ENCODE results near the gene MED10. TPM values are rescaled to one million over a fixed set of nuclear protein-coding genes. Genes with fewer than 3 reads are reported as not detected.

The MED10 gene
- 50.1 TPM for polyA plus RNA-seq (2013, experiment 1 of 2; ENCODE audit: insufficient read length)
- polyA plus RNA-seq (2013, experiment 2 of 2; ENCODE audit: insufficient read length), result 47.1 TPM

DNA sequence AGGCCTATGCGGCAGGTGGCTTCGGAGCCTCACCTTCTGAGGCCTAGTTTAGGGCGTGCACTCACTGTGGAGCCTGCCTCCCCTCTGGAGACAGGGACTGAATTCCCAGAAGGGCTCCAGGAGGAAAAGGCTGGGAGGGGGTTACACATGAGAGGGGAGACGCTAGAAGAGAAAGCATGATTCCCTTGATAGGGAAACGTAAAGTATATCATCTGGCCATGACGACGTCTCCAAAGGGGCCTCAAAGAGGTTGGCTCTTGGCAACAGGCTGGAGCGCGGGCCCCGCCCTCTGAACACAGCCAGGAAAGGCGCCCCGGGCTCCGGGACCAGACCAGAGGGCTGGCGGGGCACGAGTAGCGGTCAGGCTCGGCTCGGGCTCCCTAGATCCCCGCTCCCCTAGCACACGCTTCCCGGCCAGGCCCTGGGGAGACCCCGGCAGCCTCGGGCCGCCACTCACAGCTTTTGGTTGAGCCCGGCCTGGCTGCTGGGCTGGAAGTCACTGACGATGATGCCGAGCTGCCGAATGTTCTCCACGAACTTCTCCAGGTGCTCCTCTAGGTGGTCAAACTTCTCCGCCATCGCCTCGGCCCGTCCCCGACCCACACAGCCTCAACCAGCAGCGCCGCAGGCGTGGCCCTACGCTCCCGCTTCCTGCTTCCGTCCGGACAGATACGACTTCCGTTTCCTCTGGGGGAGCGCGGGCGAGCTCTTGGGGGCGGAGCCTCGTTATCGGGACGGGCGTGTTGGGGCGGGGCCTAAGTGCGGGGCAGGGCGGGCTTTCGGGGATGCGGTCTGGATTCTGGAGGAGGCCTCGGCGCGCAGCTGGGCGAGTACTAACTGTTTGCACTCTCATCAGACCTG is at the start of gene MED10:
MED10 (minus strand) TSS at position 643 of the 861 bp plus-strand sequence; CDS start at position 579, 64 bp downstream.
- peak; percentile 93 for DNase-seq

DNA sequence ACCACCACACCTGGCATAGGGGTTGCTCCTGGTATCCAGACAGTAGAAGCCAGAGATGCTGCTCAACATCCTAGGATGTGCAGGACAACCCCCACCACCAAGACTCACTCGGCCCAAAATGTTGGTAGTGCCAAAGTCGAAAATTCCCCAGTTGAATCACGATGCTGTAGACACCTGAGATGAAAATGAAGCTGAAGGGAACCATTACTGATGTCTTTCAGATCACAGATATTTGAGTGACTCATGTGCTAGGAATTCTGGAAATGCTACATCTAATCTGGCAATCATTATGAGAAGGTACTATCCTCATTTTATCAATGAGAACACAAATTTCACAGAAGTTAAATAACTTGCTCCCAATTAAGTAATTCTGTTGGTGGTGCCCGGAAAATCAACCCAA is 49.3 kb upstream of the MED10 start:
- DNase-seq, result no peak

- DNase-seq, result no peak
Measured at GRCh38 chr5:6424700-6425099, 46.4 kb upstream of the MED10 start.

DNA sequence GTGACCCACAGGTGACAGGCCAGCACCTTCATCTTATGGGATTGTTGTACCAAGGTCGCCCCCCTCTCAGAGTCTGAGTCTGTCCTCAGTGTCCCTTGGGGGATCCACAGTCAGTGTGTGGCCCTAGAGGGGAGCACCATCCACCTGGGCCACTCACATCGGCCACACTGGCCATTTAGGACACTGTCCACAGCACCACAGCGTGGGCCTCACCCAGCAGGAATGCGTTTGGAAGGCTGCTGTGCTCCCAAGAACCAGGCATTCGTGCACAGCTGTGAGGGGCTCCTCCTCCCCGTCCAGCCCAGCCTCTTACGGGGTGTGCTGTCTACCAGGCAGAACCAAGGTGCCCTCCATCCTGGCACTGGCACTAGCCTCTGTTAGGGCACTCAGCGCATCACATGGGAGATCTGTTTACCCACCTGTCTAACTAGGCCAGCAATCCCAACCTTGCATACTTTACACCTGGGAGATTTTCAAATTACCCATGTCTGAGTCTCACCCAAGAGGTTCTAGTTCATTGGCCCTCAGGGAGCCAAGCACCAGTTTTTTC is 45.8 kb upstream of the MED10 start:
- DNase-seq, result no peak

DNA sequence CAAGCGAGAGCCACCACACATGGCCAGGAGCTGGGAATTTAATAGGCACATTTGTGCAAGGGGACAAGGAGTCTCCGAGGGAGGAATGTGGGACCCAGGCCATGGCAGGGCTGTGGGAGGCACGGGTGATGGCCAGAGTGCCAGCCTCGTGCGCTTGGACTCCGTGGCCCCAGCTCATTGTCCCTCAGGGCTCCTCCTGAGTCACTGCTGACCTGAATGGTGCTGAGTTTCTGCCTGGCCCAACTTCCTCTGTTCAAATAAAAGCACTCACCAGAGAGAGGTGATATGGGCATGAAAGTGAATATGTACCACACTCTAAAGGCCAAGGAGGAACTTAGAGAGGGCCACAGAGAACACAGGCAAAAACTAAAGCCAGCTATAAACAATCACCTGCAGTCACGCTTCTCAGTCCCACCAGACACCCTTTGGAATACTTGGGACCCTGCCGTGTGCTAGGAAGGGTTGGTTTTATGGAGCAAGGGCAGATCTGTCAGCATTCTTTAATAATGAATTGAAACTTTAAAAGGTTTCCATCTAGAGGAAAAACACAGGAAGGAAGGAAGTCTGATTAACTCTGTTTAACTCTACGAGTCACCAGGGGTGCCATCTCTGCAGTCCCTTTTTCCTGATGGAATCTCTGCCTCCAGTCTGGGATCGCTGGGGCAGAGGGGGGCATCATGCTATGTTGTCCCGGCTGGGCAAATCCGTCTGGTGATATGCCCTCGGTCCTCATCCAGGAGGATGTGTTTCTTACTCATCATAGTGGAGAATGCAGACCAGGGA is 45.2 kb upstream of the MED10 start:
- DNase-seq, result no peak

- DNase-seq, result peak; percentile 36
Measured at GRCh38 chr5:6419340-6419852, 41.0 kb upstream of the MED10 start.

DNA sequence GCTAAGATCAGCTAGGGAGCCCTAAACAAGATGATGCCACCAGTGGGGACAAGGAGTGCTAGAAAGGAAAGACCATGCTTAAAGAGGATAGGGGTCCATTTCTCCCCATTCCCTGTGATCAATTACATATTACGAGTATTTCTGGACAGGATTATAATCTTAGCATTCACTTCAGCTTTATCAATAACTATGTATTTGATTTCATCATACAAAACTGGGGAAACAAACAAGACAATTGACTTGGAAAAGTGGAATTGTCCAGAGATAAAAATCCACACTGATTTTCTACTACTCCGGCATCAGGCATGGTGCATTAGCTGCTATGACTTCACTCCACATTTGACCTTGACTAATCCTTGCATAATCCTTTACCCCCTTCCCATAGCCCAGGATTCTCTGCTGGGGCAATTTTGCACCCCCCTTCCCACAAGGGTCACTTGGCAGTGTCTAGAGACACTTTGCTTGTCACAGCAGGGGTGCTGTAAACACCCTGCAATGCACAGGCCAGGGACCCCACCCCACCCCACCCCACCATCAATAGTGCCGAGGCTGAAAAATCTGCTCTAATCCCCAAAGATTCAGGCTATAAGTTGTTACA is 40.4 kb upstream of the MED10 start:
- no peak for DNase-seq

- DNase-seq, result no peak
Measured at GRCh38 chr5:6417657-6418056, 39.3 kb upstream of the MED10 start.

GRCh38 chr5:6412811-6413210 is 34.5 kb upstream of the MED10 start:
- no peak for DNase-seq

GRCh38 chr5:6411141-6411540 is 32.8 kb upstream of the MED10 start:
- DNase-seq, result no peak

DNA sequence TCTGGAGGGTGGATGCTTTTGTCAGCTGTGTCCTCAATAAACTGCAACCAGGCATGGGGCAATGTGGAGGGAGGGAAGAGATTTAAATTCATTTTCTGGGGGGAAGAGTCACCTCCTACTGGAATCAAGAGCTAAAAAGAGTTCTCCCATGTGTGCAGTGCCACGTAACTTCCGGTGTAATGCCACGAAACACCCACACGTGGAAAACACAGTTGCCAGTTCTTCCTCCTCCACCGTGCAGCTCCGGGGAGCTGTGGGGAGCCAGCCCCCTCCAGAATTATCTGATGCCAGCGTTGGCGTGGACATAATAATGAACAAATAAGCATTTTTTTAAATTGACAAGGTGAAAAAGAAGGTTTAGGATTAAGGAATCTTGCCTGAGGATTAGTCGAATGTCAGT is 32.1 kb upstream of the MED10 start:
- DNase-seq, result no peak

DNA sequence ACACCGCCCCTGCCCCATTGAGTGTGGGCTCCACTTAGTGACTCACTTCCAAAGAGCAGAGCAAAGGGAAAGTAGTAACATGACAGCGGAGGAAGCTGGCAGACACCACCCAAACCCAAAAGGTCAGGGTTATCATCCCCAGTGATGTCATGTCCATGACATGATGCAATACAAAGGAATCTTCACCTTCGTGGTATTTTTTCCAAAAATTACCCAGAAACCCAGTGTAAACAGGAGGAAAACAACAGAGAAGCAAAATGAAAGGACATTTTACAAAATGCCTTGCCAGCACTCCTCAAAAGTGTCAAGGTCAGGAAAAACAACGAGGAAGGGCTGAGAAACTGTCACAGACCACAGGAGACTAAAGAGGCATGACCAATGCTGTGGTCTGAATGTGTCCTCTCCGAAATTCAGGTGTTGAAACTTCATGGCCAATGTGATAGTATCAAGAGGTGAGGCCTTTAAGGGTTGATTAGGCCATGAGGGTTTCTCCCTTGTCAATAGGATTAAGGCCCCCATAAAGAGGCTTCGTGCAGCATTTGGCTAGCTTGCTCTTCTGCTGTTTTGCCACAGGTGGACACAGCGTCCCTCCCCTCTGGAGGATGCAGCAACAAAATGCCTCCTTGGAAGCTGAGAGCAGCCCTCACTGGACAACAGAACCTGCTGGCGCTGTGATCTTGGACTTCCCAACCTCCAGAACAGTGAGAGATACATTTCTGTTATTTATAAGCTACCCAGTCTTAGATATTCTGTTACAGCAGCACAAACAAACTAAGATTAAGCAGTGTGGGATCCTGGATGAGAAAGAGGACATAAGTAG is 30.5 kb upstream of the MED10 start:
- DNase-seq, result no peak

DNA sequence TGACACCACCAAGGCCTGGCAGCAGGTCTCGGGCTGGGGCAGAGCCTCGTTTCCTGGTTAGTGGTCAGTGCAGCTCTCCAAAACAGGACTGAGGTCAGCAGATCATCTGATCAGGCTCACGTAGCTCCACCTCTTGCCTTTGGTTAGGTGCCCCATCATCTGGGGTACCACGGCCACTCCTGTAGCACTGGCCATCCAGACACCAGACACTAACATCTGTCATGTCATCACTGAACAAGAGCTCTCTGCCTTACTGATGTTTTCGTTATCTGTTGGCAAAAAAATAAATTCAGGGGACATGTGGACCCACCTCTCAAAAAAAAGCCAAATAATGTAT is 29.9 kb upstream of the MED10 start:
- DNase-seq, result no peak

GRCh38 chr5:6407558-6408259 is 29.4 kb upstream of the MED10 start:
- DNase-seq, result no peak

GRCh38 chr5:6405591-6405990 is 27.2 kb upstream of the MED10 start:
- DNase-seq, result no peak

DNA sequence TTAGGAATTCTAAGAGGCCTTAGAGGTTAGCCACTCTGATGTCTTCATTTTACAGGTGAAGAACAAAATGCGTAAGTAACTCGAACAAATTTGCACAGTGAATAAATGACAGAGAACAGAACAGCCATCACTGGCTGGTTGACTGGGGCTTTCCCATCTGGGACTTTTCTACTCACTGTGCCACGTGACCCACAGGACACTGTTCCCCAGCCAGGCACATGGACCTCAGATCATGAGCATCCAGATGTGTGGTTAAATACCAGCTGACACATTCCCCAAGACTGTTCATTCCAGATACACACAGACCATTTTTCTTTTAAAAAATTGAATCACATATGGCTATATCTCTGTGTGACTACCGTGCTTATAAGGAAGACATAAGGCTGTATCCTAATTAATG is 25.8 kb upstream of the MED10 start:
- peak; percentile 79 for DNase-seq

GRCh38 chr5:6403416-6403815 is 25.1 kb upstream of the MED10 start:
- DNase-seq, result no peak

DNA sequence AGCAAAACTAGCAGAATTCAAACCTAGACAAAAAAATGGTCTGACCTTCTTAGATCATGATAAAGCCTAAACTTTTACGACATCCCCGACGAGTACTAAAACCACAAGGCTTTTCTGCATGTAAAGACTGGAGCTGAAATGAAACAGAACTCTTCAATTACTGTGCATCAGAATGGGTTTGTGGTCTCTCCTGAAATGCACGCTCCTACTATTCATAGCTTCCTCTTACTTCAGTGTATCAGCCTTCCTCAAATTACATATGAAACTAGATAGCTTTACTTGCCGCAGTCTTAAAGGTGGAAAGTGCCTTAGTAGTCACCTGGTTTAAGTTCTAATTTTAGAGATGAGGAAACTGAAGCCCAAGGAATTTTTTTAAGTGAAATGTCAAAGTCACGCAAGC is 24.6 kb upstream of the MED10 start:
- DNase-seq, result no peak

GRCh38 chr5:6401410-6401809 is 23.1 kb upstream of the MED10 start:
- no peak for DNase-seq

DNA sequence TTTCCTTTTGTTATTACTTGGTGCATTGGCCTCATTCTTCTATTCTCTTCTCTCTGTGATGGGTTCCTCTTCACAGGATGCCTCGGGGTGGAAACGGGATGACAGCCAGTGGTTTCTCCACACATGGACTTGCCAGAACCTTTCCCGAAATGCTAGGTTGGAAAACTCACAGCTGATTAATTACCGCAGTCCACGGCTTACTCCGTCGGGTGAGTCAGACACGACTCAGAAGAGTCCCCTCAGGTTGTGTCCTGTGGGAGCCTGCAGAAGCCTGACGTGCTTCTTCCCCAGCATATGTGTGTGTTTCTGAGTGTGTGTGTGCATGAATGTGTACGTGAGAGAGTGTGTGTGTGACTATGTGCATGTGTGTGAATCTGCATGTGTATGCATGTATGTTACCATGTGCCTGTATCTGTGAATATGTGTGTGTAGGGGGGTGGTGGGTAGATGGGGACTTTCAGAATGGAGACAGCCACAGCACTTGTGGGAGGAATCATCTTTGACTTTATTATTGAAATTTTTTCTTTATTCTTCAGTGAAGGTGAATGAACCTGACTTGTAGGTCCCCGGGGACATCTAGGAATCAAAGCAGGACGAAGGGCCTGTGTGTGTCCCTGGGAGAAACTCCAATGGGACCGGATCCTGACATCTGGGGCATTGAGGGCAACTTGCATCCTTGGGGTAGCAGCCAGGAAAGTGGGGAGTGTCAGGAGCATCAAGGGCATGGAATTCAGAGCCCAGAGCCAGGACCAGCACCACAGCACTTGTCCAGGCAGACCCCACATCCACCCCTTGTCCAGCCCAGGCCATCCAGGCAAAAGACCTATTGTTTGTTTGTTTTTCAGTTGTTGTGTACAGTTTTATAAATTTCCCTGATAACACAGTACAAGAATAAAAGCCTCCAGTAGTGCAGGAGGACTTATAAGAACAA is 21.9 kb upstream of the MED10 start:
- peak; percentile 60 for DNase-seq

Measured in fibroblast of skin of scalp (primary cell).